ENCODE measurements around the gene YOD1.

- TF ChIP-seq CTCF (conservative IDR thresholded peaks at IDR 0.05; ENCODE audit: low read depth, low read length) (no peak), RFX5 (IDR thresholded peaks at IDR 0.05; ENCODE audit: low read depth, low read length) (no peak), BHLHE40 (IDR thresholded peaks at IDR 0.05; ENCODE audit: low read depth, low read length) (no peak), RCOR1 (IDR thresholded peaks at IDR 0.05; ENCODE audit: insufficient replicate concordance, low read length) (no peak), POLR2A (IDR thresholded peaks at IDR 0.05; ENCODE audit: low read depth, low read length) (no peak), RAD21 (IDR thresholded peaks at IDR 0.05; ENCODE audit: low read length) (no peak), FOS (IDR thresholded peaks at IDR 0.05; ENCODE audit: low read depth, low read length) (no peak), CEBPB (IDR thresholded peaks at IDR 0.05; ENCODE audit: low read depth, low read length) (no peak), MAZ (IDR thresholded peaks at IDR 0.05; ENCODE audit: borderline replicate concordance, low read depth, low read length) (no peak)
Observed at GRCh38 chr1:207067185-207067584, 16.2 kb upstream of the YOD1 start.

Data from IMR-90 (cell line).